ENCODE measurements around the gene AP3B1.

DNA sequence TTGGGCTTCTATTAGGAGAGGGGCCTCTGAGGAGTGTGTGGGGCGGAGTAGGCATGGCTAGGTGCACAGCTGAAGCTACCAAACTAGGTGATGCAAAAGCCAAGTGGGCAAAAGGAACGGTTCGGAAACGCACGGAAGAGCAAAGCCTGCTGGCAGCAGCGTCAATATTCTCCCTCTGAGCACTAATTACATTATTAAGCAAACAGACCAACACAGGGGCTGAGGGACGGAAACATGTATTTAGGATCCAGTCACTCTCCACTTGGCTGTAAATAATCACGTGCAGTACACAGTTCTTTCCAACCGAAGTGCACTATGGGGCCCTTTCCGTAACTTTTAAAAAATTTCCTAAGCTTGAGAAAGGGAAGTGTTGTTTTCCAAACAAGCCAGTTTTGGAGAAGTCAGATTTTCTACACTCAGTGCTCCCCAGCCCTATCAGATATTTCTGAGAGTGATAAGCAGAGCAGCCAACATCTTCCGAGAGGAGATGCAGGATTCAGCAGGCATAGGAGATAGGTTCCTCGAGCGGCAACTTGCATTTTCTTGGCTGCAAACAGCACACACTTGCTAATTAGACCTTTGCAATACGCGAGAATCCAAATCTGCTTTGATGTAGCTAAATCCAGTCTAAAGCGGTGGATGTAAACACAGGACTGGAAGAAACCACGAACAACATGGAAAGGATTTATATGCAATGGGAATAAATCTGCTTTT is 301.2 kb downstream of the AP3B1 start:
- no peak for TF ChIP-seq TAF1 (IDR thresholded peaks at IDR 0.05; ENCODE audit: borderline replicate concordance, low read depth, low read length)
- TF ChIP-seq, protein P1, sequence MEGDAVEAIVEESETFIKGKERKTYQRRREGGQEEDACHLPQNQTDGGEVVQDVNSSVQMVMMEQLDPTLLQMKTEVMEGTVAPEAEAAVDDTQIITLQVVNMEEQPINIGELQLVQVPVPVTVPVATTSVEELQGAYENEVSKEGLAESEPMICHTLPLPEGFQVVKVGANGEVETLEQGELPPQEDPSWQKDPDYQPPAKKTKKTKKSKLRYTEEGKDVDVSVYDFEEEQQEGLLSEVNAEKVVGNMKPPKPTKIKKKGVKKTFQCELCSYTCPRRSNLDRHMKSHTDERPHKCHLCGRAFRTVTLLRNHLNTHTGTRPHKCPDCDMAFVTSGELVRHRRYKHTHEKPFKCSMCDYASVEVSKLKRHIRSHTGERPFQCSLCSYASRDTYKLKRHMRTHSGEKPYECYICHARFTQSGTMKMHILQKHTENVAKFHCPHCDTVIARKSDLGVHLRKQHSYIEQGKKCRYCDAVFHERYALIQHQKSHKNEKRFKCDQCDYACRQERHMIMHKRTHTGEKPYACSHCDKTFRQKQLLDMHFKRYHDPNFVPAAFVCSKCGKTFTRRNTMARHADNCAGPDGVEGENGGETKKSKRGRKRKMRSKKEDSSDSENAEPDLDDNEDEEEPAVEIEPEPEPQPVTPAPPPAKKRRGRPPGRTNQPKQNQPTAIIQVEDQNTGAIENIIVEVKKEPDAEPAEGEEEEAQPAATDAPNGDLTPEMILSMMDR (IDR thresholded peaks at IDR 0.05), result no peak
